HG03378 (cell line): ENCODE results near the gene GJA3.
A peak's percentile ranks its signal among the peaks of the same experiment; 100 is the strongest.

ENCODE experiments used
- ATAC-seq: cut with Tn5 transposase; IDR thresholded peaks from one replicate; pipeline ENCODE4 v1.9.1; 2021; ENCODE audit warnings: mild to moderate bottlenecking, moderate library complexity; ENCODE audit not compliant: unreplicated experiment

The GJA3 gene

GRCh38 chr13:20185366-20186056, 24.7 kb upstream of the GJA3 start:
- ATAC-seq: no peak

GRCh38 chr13:20182231-20182846, 21.5 kb upstream of the GJA3 start:
- peak; percentile 84 for ATAC-seq

GRCh38 chr13:20181188-20181587, 20.3 kb upstream of the GJA3 start:
- ATAC-seq: no peak

GRCh38 chr13:20178156-20178555, 17.3 kb upstream of the GJA3 start:
- ATAC-seq: no peak

- ATAC-seq: no peak
Measured at GRCh38 chr13:20177049-20177831, 16.4 kb upstream of the GJA3 start.

GRCh38 chr13:20175907-20176652, 15.2 kb upstream of the GJA3 start:
- no peak for ATAC-seq

- ATAC-seq: no peak
Measured at GRCh38 chr13:20175406-20175794, 14.5 kb upstream of the GJA3 start.

GRCh38 chr13:20174656-20175405, 14.0 kb upstream of the GJA3 start:
- peak; percentile 90 for ATAC-seq

GRCh38 chr13:20173116-20173746, 12.4 kb upstream of the GJA3 start:
- ATAC-seq: no peak

- no peak for ATAC-seq
Measured at GRCh38 chr13:20171364-20171763, 10.5 kb upstream of the GJA3 start.

GRCh38 chr13:20170921-20171320, 10.1 kb upstream of the GJA3 start:
- no peak for ATAC-seq

- ATAC-seq: no peak
Measured at GRCh38 chr13:20168396-20168795, 7.5 kb upstream of the GJA3 start.

- no peak for ATAC-seq
Measured at GRCh38 chr13:20165417-20166257, 4.8 kb upstream of the GJA3 start.

- ATAC-seq: no peak
Measured at GRCh38 chr13:20161951-20162300, 1.1 kb upstream of the GJA3 start.

- ATAC-seq: peak; percentile 44
Measured at GRCh38 chr13:20161275-20161950, 561 bp upstream of the GJA3 start.

GRCh38 chr13:20159646-20160305, 1.1 kb downstream of the GJA3 start:
- ATAC-seq: no peak

- ATAC-seq: no peak
Measured at GRCh38 chr13:20157151-20157796, 3.6 kb downstream of the GJA3 start.

- ATAC-seq: no peak
Measured at GRCh38 chr13:20156702-20157101, 4.2 kb downstream of the GJA3 start.
